DOHH2 (cell line): ENCODE measurements around the gene IL22RA1.

Source experiments
- H3F3A ChIP-seq: fragments of 200-600 bp; sonication (generic), shearing (Covaris generic); 2 replicates; pipeline ENCODE4 v1.6.0; 2016; ENCODE audit warnings: antibody characterized with exemption, mild to moderate bottlenecking; ENCODE audit not compliant: control insufficient read depth, insufficient read depth
- H3K27ac ChIP-seq: fragments of 200-600 bp; sonication (generic); 2 replicates; pipeline ENCODE4 v1.5.1; 2014; ENCODE audit warnings: low read depth, mild to moderate bottlenecking, low read length, moderate library complexity
- H3K27me3 ChIP-seq: fragments of 200-600 bp; sonication (generic); 2 replicates; pipeline ENCODE4 v1.6.1; 2014; ENCODE audit warnings: mild to moderate bottlenecking, low read length, mixed read lengths; ENCODE audit not compliant: control insufficient read depth
- H3K36me3 ChIP-seq: fragments of 200-600 bp; sonication (generic); 2 replicates; pipeline ENCODE4 v1.6.1; 2014; ENCODE audit warnings: mild to moderate bottlenecking, low read length, moderate library complexity, mixed read lengths; ENCODE audit not compliant: control insufficient read depth
- H3K4me1 ChIP-seq: fragments of 200-600 bp; sonication (generic); 2 replicates; pipeline ENCODE4 v1.6.1; 2014; ENCODE audit warnings: mild to moderate bottlenecking, low read length, mixed read lengths; ENCODE audit not compliant: control insufficient read depth
- H3K4me2 ChIP-seq: fragments of 200-600 bp; sonication (generic); 2 replicates; pipeline ENCODE4 v1.6.0; 2014; ENCODE audit warnings: mild to moderate bottlenecking, low read length, moderate library complexity
- H3K4me3 ChIP-seq: fragments of 200-600 bp; sonication (generic); 2 replicates; pipeline ENCODE4 v1.5.1; 2014; ENCODE audit warnings: mild to moderate bottlenecking, low read length, mixed read lengths
- H3K79me2 ChIP-seq: fragments of 200-600 bp; sonication (generic); 2 replicates; pipeline ENCODE4 v1.6.1; 2014; ENCODE audit warnings: mild to moderate bottlenecking, low read length, mixed read lengths; ENCODE audit not compliant: control insufficient read depth
- H3K9me2 ChIP-seq: fragments of 200-600 bp; sonication (generic); replicated peaks from 2 replicates; pipeline ENCODE4 v1.6.1; 2014; ENCODE audit warnings: mild to moderate bottlenecking, low read length, mixed read lengths; ENCODE audit not compliant: control insufficient read depth
- H3K9me3 ChIP-seq: fragments of 200-600 bp; sonication (generic); 2 replicates; pipeline ENCODE4 v1.6.1; 2014; ENCODE audit warnings: antibody characterized with exemption, low read length, mixed read lengths; ENCODE audit not compliant: control insufficient read depth, insufficient read depth
- H4K20me1 ChIP-seq: fragments of 200-600 bp; sonication (generic); 2 replicates; pipeline ENCODE4 v1.6.0; 2014; ENCODE audit warnings: low read depth, mild to moderate bottlenecking, antibody characterized with exemption, low read length, moderate library complexity; ENCODE audit not compliant: control insufficient read depth, insufficient read depth
- EZH2phosphoT487 ChIP-seq: fragments of 200-600 bp; sonication (generic); IDR thresholded peaks from 2 replicates; pipeline ENCODE4 v1.6.1; 2017; ENCODE audit warnings: borderline replicate concordance, mild to moderate bottlenecking, antibody characterized with exemption, low read length, moderate library complexity, mixed read lengths
- TF ChIP-seq, protein P1 (sequence below): fragments of 200-600 bp; sonication (generic); IDR thresholded peaks from one replicate; pipeline ENCODE4 v1.5.1; 2014; ENCODE audit warnings: antibody characterized with exemption, mild to moderate bottlenecking, low read depth, low read length; ENCODE audit not compliant: poor library complexity, severe bottlenecking

Gene IL22RA1

DNA sequence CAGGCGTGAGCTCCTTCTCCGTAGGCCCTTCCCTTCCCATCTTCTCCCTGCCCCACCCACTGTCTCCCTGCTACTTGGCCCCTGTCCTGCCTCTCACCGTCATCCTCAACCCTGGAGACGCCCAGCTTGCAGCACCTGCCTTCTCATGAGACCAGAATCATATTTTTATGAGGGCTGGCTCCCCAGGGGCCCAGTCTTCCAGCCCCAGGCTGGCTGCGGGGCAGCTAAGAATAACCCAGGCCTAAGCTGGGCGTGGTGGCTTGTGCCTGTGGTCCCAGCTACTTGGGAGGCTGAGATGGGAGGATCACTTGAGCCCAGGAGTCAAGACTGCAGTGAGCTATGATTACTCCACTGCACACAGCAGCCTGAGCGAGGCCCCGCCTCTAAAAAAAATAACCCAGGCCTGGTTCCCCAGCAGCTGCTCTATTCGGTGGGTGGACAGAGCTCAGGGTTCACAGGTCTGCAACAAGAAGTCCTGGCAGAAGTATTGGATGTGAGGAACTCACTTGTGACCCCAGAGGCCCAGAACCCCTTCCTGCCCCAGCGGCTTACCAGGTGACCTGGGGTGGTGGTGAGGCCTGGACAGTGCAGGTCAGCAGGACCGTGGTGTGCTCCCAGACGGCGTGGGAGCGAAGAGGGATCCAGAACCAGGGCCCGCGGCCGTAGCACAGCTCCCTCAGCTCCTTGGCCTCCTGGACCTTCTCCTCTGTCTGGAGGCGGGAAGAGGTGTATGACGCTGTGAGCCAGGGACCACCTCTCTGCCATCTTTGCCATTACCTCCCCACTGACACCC lies 37.4 kb downstream of the IL22RA1 start:
- Histone ChIP-seq H3K4me1 (no peaks in the 10 kb centered on the region), H3F3A (no peaks in the 10 kb centered on the region), H3K27ac (no peak overlapping the region), H3K27me3 (no peaks in the 10 kb centered on the region), H3K4me2 (no peak overlapping the region), H3K9me3 (no peaks in the 10 kb centered on the region), H3K79me2 (no peaks in the 10 kb centered on the region), H4K20me1 (no peaks in the 10 kb centered on the region), H3K4me3 (no peak overlapping the region), H3K9me2 (no peaks in the 10 kb centered on the region), H3K36me3 (no peaks in the 10 kb centered on the region)
- TF ChIP-seq, protein P1, sequence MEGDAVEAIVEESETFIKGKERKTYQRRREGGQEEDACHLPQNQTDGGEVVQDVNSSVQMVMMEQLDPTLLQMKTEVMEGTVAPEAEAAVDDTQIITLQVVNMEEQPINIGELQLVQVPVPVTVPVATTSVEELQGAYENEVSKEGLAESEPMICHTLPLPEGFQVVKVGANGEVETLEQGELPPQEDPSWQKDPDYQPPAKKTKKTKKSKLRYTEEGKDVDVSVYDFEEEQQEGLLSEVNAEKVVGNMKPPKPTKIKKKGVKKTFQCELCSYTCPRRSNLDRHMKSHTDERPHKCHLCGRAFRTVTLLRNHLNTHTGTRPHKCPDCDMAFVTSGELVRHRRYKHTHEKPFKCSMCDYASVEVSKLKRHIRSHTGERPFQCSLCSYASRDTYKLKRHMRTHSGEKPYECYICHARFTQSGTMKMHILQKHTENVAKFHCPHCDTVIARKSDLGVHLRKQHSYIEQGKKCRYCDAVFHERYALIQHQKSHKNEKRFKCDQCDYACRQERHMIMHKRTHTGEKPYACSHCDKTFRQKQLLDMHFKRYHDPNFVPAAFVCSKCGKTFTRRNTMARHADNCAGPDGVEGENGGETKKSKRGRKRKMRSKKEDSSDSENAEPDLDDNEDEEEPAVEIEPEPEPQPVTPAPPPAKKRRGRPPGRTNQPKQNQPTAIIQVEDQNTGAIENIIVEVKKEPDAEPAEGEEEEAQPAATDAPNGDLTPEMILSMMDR, result no peak
- TF ChIP-seq EZH2phosphoT487, result no peak

DNA sequence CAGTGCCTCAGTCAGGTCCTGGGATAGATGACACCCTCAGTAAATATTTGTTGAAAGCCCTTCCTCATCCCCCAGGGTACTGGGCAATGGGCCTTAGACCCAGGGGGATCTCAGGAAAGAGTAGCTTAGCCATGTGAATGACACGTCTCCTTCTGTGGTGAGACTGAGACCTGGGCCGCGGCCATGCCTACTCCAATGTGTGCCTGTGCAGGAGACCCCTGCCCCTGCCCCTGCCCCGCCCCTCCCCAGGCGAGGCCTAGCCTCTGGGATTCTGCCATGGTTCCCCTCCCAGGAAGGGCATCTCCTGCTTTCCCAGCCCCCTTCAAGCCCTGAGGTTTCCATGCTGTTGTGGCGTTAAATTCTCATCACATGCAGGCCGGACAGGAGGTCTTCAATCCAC lies 38.1 kb downstream of the IL22RA1 start:
- no peaks in the 10 kb centered on the region for H3K36me3 ChIP-seq
- no peaks in the 10 kb centered on the region for H3K27me3 ChIP-seq
- H3K9me2 ChIP-seq, result no peaks in the 10 kb centered on the region
- no peaks in the 10 kb centered on the region for H3K9me3 ChIP-seq
- no peaks in the 10 kb centered on the region for H4K20me1 ChIP-seq
- H3K27ac ChIP-seq, result no peak overlapping the region
- H3K4me2 ChIP-seq, result no peak overlapping the region
- H3K79me2 ChIP-seq, result no peaks in the 10 kb centered on the region
- H3K4me1 ChIP-seq, result no peaks in the 10 kb centered on the region
- H3F3A ChIP-seq, result no peaks in the 10 kb centered on the region
- H3K4me3 ChIP-seq, result no peak overlapping the region
- no peak for TF ChIP-seq EZH2phosphoT487
- TF ChIP-seq, protein P1, result no peak

- TF ChIP-seq EZH2phosphoT487, result no peak
- TF ChIP-seq, protein P1, result no peak
- H3K9me2 ChIP-seq, result no peaks in the 10 kb centered on the region
- no peaks in the 10 kb centered on the region for H3K36me3 ChIP-seq
Observed at GRCh38 chr1:24103879-24104278, 39.1 kb downstream of the IL22RA1 start.

More at GRCh38 chr1:24103879-24104278, 39.1 kb downstream of the IL22RA1 start:
- Histone ChIP-seq H3K9me3 (no peaks in the 10 kb centered on the region), H3K4me3 (no peak overlapping the region), H3F3A (no peaks in the 10 kb centered on the region), H3K79me2 (no peaks in the 10 kb centered on the region), H3K27me3 (0 out of 2 replicates have a peak, but pooled peaks cover 2% of the 10 kb centered on the region), H3K4me2 (no peak overlapping the region), H3K4me1 (no peaks in the 10 kb centered on the region), H3K27ac (no peak overlapping the region), H4K20me1 (no peaks in the 10 kb centered on the region)
